H9 (cell line): ENCODE measurements around the gene ZNF618. TPM values are rescaled to one million over a fixed set of nuclear protein-coding genes. Genes with fewer than 3 reads are reported as not detected.
A peak's percentile ranks its signal among the peaks of the same experiment; 100 is the strongest.

Source experiments
- DNase-seq: peaks from one replicate; pipeline ENCODE4 v3.0.0-alpha.2; 2017
- H2AFZ ChIP-seq: one replicate; pipeline ENCODE4 v1.6.1; 2013; ENCODE audit warnings: mild to moderate bottlenecking, low read length, control low read depth, moderate library complexity
- H2AK5ac ChIP-seq: 2 replicates; pipeline ENCODE4 v1.6.1; 2013; ENCODE audit warnings: low read length, control low read depth, mixed read lengths; ENCODE audit not compliant: insufficient read length
- H2BK120ac ChIP-seq: one replicate; pipeline ENCODE4 v1.6.1; 2013; ENCODE audit warnings: low read depth, mild to moderate bottlenecking, low read length, control low read depth, inconsistent platforms; ENCODE audit not compliant: poor library complexity, severe bottlenecking
- H2BK12ac ChIP-seq: 2 replicates; pipeline ENCODE4 v1.6.1; 2013; ENCODE audit warnings: low read length, control low read depth, mixed read lengths, low read depth; ENCODE audit not compliant: insufficient read length
- H2BK15ac ChIP-seq: 2 replicates; pipeline ENCODE4 v1.6.1; 2013; ENCODE audit warnings: low read depth, low read length, control low read depth
- H2BK20ac ChIP-seq: one replicate; pipeline ENCODE4 v1.6.1; 2013; ENCODE audit warnings: low read depth, mild to moderate bottlenecking, low read length, control low read depth, inconsistent platforms; ENCODE audit not compliant: poor library complexity, severe bottlenecking
- H2BK5ac ChIP-seq: 2 replicates; pipeline ENCODE4 v1.6.1; 2013; ENCODE audit warnings: low read length, control low read depth, mixed read lengths; ENCODE audit not compliant: insufficient read length
- H3K14ac ChIP-seq: 2 replicates; pipeline ENCODE4 v1.6.1; 2013; ENCODE audit warnings: low read length, control low read depth; ENCODE audit not compliant: insufficient read depth
- H3K18ac ChIP-seq: 2 replicates; pipeline ENCODE4 v1.6.1; 2013; ENCODE audit warnings: low read depth, mild to moderate bottlenecking, mixed read lengths, low read length, control low read depth; ENCODE audit not compliant: insufficient read length
- H3K23ac ChIP-seq: 2 replicates; pipeline ENCODE4 v1.6.1; 2013; ENCODE audit warnings: low read length, control low read depth, mixed read lengths, low read depth; ENCODE audit not compliant: insufficient read length
- H3K23me2 ChIP-seq: 2 replicates; pipeline ENCODE4 v1.6.1; 2013; ENCODE audit warnings: low read depth, mild to moderate bottlenecking, mixed read lengths, low read length, control low read depth; ENCODE audit not compliant: insufficient read length, poor library complexity, severe bottlenecking
- H3K27ac ChIP-seq: 2 replicates; pipeline ENCODE4 v1.5.1; 2013; ENCODE audit warnings: low read length, control low read depth, mixed read lengths, low read depth; ENCODE audit not compliant: insufficient read length
- H3K27me3 ChIP-seq: 2 replicates; pipeline ENCODE4 v1.6.1; 2013; ENCODE audit warnings: low read length, control low read depth, inconsistent platforms; ENCODE audit not compliant: insufficient read depth
- H3K4ac ChIP-seq: 2 replicates; pipeline ENCODE4 v1.6.1; 2013; ENCODE audit warnings: low read depth, mild to moderate bottlenecking, control low read depth, inconsistent platforms, low read length, moderate library complexity
- H3K4me1 ChIP-seq: 2 replicates; pipeline ENCODE4 v1.6.1; 2013; ENCODE audit warnings: low read length, control low read depth, inconsistent platforms; ENCODE audit not compliant: insufficient read depth
- H3K4me2 ChIP-seq: 2 replicates; pipeline ENCODE4 v1.6.1; 2013; ENCODE audit warnings: low read length, control low read depth, mixed read lengths; ENCODE audit not compliant: insufficient read length, insufficient read depth
- H3K56ac ChIP-seq: 2 replicates; pipeline ENCODE4 v1.6.1; 2013; ENCODE audit warnings: low read depth, mild to moderate bottlenecking, mixed read lengths, low read length, control low read depth; ENCODE audit not compliant: insufficient read length
- H3K79me1 ChIP-seq: 2 replicates; pipeline ENCODE4 v1.6.1; 2013; ENCODE audit warnings: low read depth, mild to moderate bottlenecking, moderate library complexity, low read length, control low read depth, inconsistent platforms; ENCODE audit not compliant: insufficient read depth, poor library complexity, severe bottlenecking
- H3K79me2 ChIP-seq: 2 replicates; pipeline ENCODE4 v1.6.1; 2013; ENCODE audit warnings: low read length, control low read depth, inconsistent platforms; ENCODE audit not compliant: insufficient read depth
- H3K9ac ChIP-seq: 2 replicates; pipeline ENCODE4 v1.6.1; 2013; ENCODE audit warnings: low read length, control low read depth, mixed read lengths; ENCODE audit not compliant: insufficient read length; ENCODE audit errors: extremely low read depth
- H3K9me3 ChIP-seq: one replicate; pipeline ENCODE4 v1.6.1; 2013; ENCODE audit warnings: low read depth, low read length, inconsistent platforms; ENCODE audit not compliant: control insufficient read depth
- H3T11ph ChIP-seq: one replicate; pipeline ENCODE4 v1.6.1; 2013; ENCODE audit warnings: mild to moderate bottlenecking, low read length, control low read depth, inconsistent platforms
- H4K20me1 ChIP-seq: one replicate; pipeline ENCODE4 v1.6.1; 2013; ENCODE audit not compliant: control insufficient read depth, insufficient read length, insufficient read depth
- H4K5ac ChIP-seq: 2 replicates; pipeline ENCODE4 v1.6.1; 2013; ENCODE audit warnings: low read depth, mild to moderate bottlenecking, mixed read lengths, low read length, control low read depth; ENCODE audit not compliant: insufficient read length
- H4K8ac ChIP-seq: replicated peaks from 2 replicates; pipeline ENCODE4 v1.6.1; 2013; ENCODE audit warnings: low read length, control low read depth, mixed read lengths, low read depth; ENCODE audit not compliant: insufficient read length
- H4K91ac ChIP-seq: 2 replicates; pipeline ENCODE4 v1.6.1; 2013; ENCODE audit warnings: low read depth, mild to moderate bottlenecking, moderate library complexity, mixed read lengths, low read length, control low read depth; ENCODE audit not compliant: insufficient read length
- H3K27ac Mint-ChIP-seq, 3 experiments: 2 replicates in 2 of 3; 3 replicates in 1 of 3; pipeline ENCODE4 v1.8.0; 2020 to 2021; ENCODE audit warnings: mixed read lengths in 3 of 3, mild to moderate bottlenecking in 1 of 3, moderate library complexity in 1 of 3
- H3K27me3 Mint-ChIP-seq: 2 replicates; pipeline ENCODE4 v1.8.0; 2021; ENCODE audit warnings: low read depth, mild to moderate bottlenecking, moderate library complexity, mixed read lengths
- H3K36me3 Mint-ChIP-seq, 3 experiments: 2 replicates in 2 of 3; 3 replicates in 1 of 3; pipeline ENCODE4 v1.8.0; 2020 to 2021; ENCODE audit warnings: low read depth in 3 of 3, mixed read lengths in 3 of 3; ENCODE audit not compliant: insufficient read depth in 1 of 3
- H3K4me1 Mint-ChIP-seq, 2 experiments: 2 replicates each; pipeline ENCODE4 v1.8.0; 2020; ENCODE audit warnings: mixed read lengths in 2 of 2
- H3K4me3 Mint-ChIP-seq, 2 experiments: 2 replicates in 1 of 2; 3 replicates in 1 of 2; pipeline ENCODE4 v1.8.0; 2020 to 2021; ENCODE audit warnings: mild to moderate bottlenecking in 2 of 2, mixed read lengths in 2 of 2, moderate library complexity in 1 of 2
- H3K9me3 Mint-ChIP-seq, 2 experiments: 2 replicates in 1 of 2; 3 replicates in 1 of 2; pipeline ENCODE4 v1.8.0; 2020; ENCODE audit warnings: mild to moderate bottlenecking in 2 of 2, mixed read lengths in 2 of 2, moderate library complexity in 1 of 2
- WGBS: extraction: QIAGEN DNeasy Blood & Tissue Kit; methylation state at CpG from one replicate; pipeline ENCODE4 v1.1.7; 2013; ENCODE audit warnings: missing lambda C conversion rate, low lambda C conversion rate, mixed read lengths; ENCODE audit not compliant: insufficient read length; ENCODE audit errors: extremely low coverage; 5-methylcytosine and 5-hydroxymethylcytosine counted together
- total RNA-seq: library from RNA; stranded (reverse); gene quantifications from 2 replicates; pipeline ENCODE4 v1.2.1, GENCODE V29; 2021
- TF ChIP-seq, protein P1 (sequence below): fragments of 200-600 bp; sonication (generic); conservative IDR thresholded peaks from 3 replicates; pipeline ENCODE4 v1.8.0; 2021; ENCODE audit warnings: antibody characterized with exemption, mild to moderate bottlenecking

Gene ZNF618
- total RNA-seq, 1 experiment from 2014 or later: 13.6 TPM

GRCh38 chr9:113999256-114000062 lies 123.3 kb downstream of the ZNF618 start:
- Histone ChIP-seq H3K27ac (no peak overlapping the region), H3K4ac (no peak overlapping the region), H2AK5ac (no peak overlapping the region), H3K23me2 (peaks cover 3% of the 10 kb centered on the region), H4K20me1 (no peaks in the 10 kb centered on the region), H3K4me1 (no peaks in the 10 kb centered on the region), H3K79me1 (no peaks in the 10 kb centered on the region), H4K8ac (no peak overlapping the region), H2BK12ac (no peak overlapping the region), H4K5ac (no peak overlapping the region), H2BK15ac (no peak overlapping the region), H2BK5ac (no peak overlapping the region), H3K4me2 (no peak overlapping the region), H3K56ac (no peak overlapping the region), H3K9me3 (no peaks in the 10 kb centered on the region), H3K9ac (no peak overlapping the region), H2AFZ (no peak overlapping the region), H3T11ph (no peak overlapping the region), H2BK20ac (no peak overlapping the region), H3K23ac (no peak overlapping the region), H3K27me3 (no peaks in the 10 kb centered on the region), H3K14ac (no peak overlapping the region; the same call in 1 of the 2 replicates), H3K79me2 (no peaks in the 10 kb centered on the region), H3K18ac (no peak overlapping the region), H4K91ac (no peak overlapping the region), H2BK120ac (no peak overlapping the region)
- TF ChIP-seq, protein P1, sequence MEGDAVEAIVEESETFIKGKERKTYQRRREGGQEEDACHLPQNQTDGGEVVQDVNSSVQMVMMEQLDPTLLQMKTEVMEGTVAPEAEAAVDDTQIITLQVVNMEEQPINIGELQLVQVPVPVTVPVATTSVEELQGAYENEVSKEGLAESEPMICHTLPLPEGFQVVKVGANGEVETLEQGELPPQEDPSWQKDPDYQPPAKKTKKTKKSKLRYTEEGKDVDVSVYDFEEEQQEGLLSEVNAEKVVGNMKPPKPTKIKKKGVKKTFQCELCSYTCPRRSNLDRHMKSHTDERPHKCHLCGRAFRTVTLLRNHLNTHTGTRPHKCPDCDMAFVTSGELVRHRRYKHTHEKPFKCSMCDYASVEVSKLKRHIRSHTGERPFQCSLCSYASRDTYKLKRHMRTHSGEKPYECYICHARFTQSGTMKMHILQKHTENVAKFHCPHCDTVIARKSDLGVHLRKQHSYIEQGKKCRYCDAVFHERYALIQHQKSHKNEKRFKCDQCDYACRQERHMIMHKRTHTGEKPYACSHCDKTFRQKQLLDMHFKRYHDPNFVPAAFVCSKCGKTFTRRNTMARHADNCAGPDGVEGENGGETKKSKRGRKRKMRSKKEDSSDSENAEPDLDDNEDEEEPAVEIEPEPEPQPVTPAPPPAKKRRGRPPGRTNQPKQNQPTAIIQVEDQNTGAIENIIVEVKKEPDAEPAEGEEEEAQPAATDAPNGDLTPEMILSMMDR: no peak
- peaks cover 0 to 17% (median 7%) of the 10 kb centered on the region in 3 experiments; a peak in 5 of 7 replicates for H3K36me3 Mint-ChIP-seq
- peak overlapping the region in 2 of 3 experiments; percentile 31 to 34; a peak in 1 of 7 replicates for H3K27ac Mint-ChIP-seq
- 0 out of 4 replicates have a peak, but pooled peaks cover 0 to 2% of the 10 kb centered on the region in 2 experiments for H3K4me1 Mint-ChIP-seq
- no CpG with 5 or more reads among the region's 17 CpGs for WGBS
- peak; percentile 14 for DNase-seq
- H3K9me3 Mint-ChIP-seq: no peaks in the 10 kb centered on the region
- no peaks in the 10 kb centered on the region for H3K27me3 Mint-ChIP-seq
- no peak overlapping the region for H3K4me3 Mint-ChIP-seq
